K562 (cell line): ENCODE measurements around the gene TASP1. TPM values are rescaled to one million over a fixed set of nuclear protein-coding genes. Genes with fewer than 3 reads are reported as not detected.

ENCODE experiments used
- ATAC-seq: fragments of 200-7000 bp; cut with Tn5 transposase; 3 replicates; pipeline ENCODE4 v1.9.1; 2020; ENCODE audit warnings: moderate library complexity
- BruUV-seq: library from RNA; stranded (reverse); fragments of 400-500 nt; replicated peaks from 2 replicates; lab custom pipeline; 2021; lab: Mats Ljungman, UMichigan
- CTCF ChIA-PET: fragments of 300-600 bp; formaldehyde crosslinking; extraction: SDS; loops from one replicate; lab custom pipeline; 2021; ENCODE audit warnings: low intra/inter-chr PET ratio; lab: Yijun Ruan, JAX
- POLR2A ChIA-PET: fragments of 300-600, 350-650 bp; sonication (Branson Sonifier 250); formaldehyde crosslinking; extraction: SDS; loops from one replicate; lab custom pipeline; 2021; ENCODE audit warnings: antibody characterized with exemption, inconsistent platforms; lab: Yijun Ruan, JAX
- DNase-seq, 4 experiments: peaks; one replicate each; pipeline versions ENCODE4 v3.0.0 to v3.0.0-alpha.2; 2011 to 2018; ENCODE audit warnings: low spot score in 3 of 4, mixed read lengths in 3 of 4; ENCODE audit errors: extremely low read depth in 1 of 4
- FAIRE-seq: peaks from 2 replicates; lab custom pipeline; 2011; peaks lifted over from hg19 to GRCh38; lab: Jason Lieb, UNC
- H2AFZ ChIP-seq: 2 replicates; pipeline ENCODE4 v1.6.0; 2011; ENCODE audit warnings: low read depth, low read length, control low read depth, inconsistent platforms
- H3K27ac ChIP-seq: fragments of 200-600 bp; 3 replicates; pipeline ENCODE4 v1.8.0; 2011; ENCODE audit warnings: low read depth, mild to moderate bottlenecking, control low read depth, inconsistent platforms, low read length, moderate library complexity, mixed read lengths; ENCODE audit errors: extremely low read depth
- H3K27me3 ChIP-seq, 2 experiments: fragments of 300-600 bp in 1 of 2; 2 replicates in 1 of 2; 3 replicates in 1 of 2; pipeline versions ENCODE4 v1.6.0 to v1.8.0; 2011; ENCODE audit warnings: inconsistent platforms in 2 of 2, low read length in 2 of 2, mild to moderate bottlenecking in 1 of 2, mixed read lengths in 1 of 2, moderate library complexity in 1 of 2; ENCODE audit not compliant: control insufficient read depth in 2 of 2, insufficient read depth in 2 of 2
- H3K36me3 ChIP-seq: fragments of 300-600 bp; 3 replicates; pipeline ENCODE4 v1.8.0; 2011; ENCODE audit warnings: mild to moderate bottlenecking, low read length, inconsistent platforms; ENCODE audit not compliant: control insufficient read depth, insufficient read depth
- H3K4me1 ChIP-seq, 2 experiments: fragments of 200-600 bp in 1 of 2; replicated peaks in 1 of 2; 2 replicates in 1 of 2; 3 replicates in 1 of 2; pipeline versions ENCODE4 v1.5.1 to v1.8.0; 2011; ENCODE audit warnings: inconsistent platforms in 2 of 2, low read length in 2 of 2, mild to moderate bottlenecking in 1 of 2, mixed read lengths in 1 of 2, moderate library complexity in 1 of 2; ENCODE audit not compliant: control insufficient read depth in 2 of 2, insufficient read depth in 2 of 2
- H3K4me2 ChIP-seq: 2 replicates; pipeline ENCODE4 v1.6.1; 2011; ENCODE audit warnings: low read length, control low read depth, inconsistent platforms, mixed read lengths; ENCODE audit not compliant: insufficient read depth
- H3K4me3 ChIP-seq: fragments of 200-600 bp; sonication (generic), shearing (Covaris generic); 2 replicates; pipeline ENCODE4 v1.5.1; 2016; ENCODE audit warnings: control low read depth, inconsistent platforms
- H3K79me2 ChIP-seq: fragments of 200-600 bp; 3 replicates; pipeline ENCODE4 v1.8.0; 2011; ENCODE audit warnings: low read length, inconsistent platforms; ENCODE audit not compliant: control insufficient read depth, insufficient read depth
- H3K9ac ChIP-seq, 2 experiments: 2 replicates each; pipeline versions ENCODE4 v1.6.0 to v1.6.1; 2011; ENCODE audit warnings: low read depth in 2 of 2, low read length in 2 of 2, control low read depth in 1 of 2, inconsistent platforms in 1 of 2, mild to moderate bottlenecking in 1 of 2, mixed read lengths in 1 of 2; ENCODE audit not compliant: insufficient read depth in 1 of 2
- H3K9me1 ChIP-seq: one replicate; pipeline ENCODE4 v1.6.0; 2011; ENCODE audit warnings: inconsistent platforms, mild to moderate bottlenecking, low read length, moderate library complexity; ENCODE audit not compliant: control insufficient read depth, insufficient read depth
- H3K9me3 ChIP-seq: replicated peaks from 2 replicates; pipeline ENCODE4 v1.5.1; 2011; ENCODE audit warnings: low read depth, low read length, inconsistent platforms; ENCODE audit not compliant: control insufficient read depth, insufficient read depth
- H4K20me1 ChIP-seq: replicated peaks from 2 replicates; pipeline ENCODE4 v1.6.1; 2011; ENCODE audit warnings: low read length, inconsistent platforms, mixed read lengths; ENCODE audit not compliant: control insufficient read depth, insufficient read depth
- CREM ChIP-seq: IDR thresholded peaks from 2 replicates; pipeline ENCODE4 v1.6.1; 2014; ENCODE audit warnings: antibody characterized with exemption, low read depth
- HNRNPK ChIP-seq: fragments of 200-400 bp; formaldehyde crosslinking; IDR thresholded peaks from one replicate; pipeline ENCODE4 v1.6.1; 2018; ENCODE audit warnings: mild to moderate bottlenecking, low read depth, low read length; ENCODE audit not compliant: poor library complexity, severe bottlenecking
- MTA2 ChIP-seq: fragments of 450-650 bp; IDR thresholded peaks from 2 replicates; pipeline ENCODE4 v1.6.1; 2016; ENCODE audit warnings: low read depth
- ZNF224 ChIP-seq: sonication (generic); formaldehyde crosslinking; IDR thresholded peaks from 2 replicates; pipeline ENCODE4 v1.8.0; 2022; ENCODE audit warnings: mild to moderate bottlenecking, missing genetic modification reagents
- ZNF449 ChIP-seq: fragments of 250-450 bp; sonication (Bioruptor Pico); IDR thresholded peaks from 2 replicates; pipeline ENCODE4 v1.8.0; 2022; ENCODE audit warnings: moderate library complexity, mild to moderate bottlenecking, inconsistent platforms
- ZNF586 ChIP-seq: fragments of 450-650 bp; formaldehyde crosslinking; conservative IDR thresholded peaks from 2 replicates; pipeline ENCODE4 v1.4.0; 2020; ENCODE audit warnings: mild to moderate bottlenecking, moderate library complexity
- WGBS: fragments of 100-300 bp; shearing (Covaris generic); methylation state at CpG from one replicate; pipeline ENCODE4 v1.1.6; 2016; ENCODE audit warnings: low coverage, mixed read lengths; ENCODE audit not compliant: insufficient coverage; ENCODE audit errors: missing lambda C conversion rate; 5-methylcytosine and 5-hydroxymethylcytosine counted together
- in situ Hi-C: fragments of 300-500 bp; cut with MboI; formaldehyde crosslinking; loops from 4 replicates; pipeline ENCODE4 v1.15.0; 2018; ENCODE audit warnings: inconsistent platforms, mixed read lengths
- intact Hi-C: fragments of 100-400 bp; cut with micrococcal nuclease; formaldehyde crosslinking; loops from 2 replicates; pipeline ENCODE4 v1.14.2; 2022
- polyA plus RNA-seq, 8 experiments: library from polyadenylated mRNA; depleted of rRNA in 4 of 8; stranded (reverse) in 5 of 8; unstranded in 3 of 8; fragments of >200 nt; fragmentation: Nextera tagmentation in 2 of 8; fragmentation: Illumina TruSeq in 1 of 8; extraction: Ambion mirVana in 2 of 8; extraction: Trizol in 1 of 8; gene quantifications; 2 replicates each; pipeline versions ENCODE4 v1.2.1 to v1.2.3, GENCODE V29; 2011 to 2014; ENCODE audit warnings: inconsistent platforms in 1 of 8, missing spikeins in 1 of 8
- total RNA-seq, 7 experiments: library from RNA; depleted of rRNA in 6 of 7; stranded (reverse); fragments of >200 nt in 6 of 7; fragmentation: Illumina TruSeq in 2 of 7; extraction: Trizol in 2 of 7; gene quantifications; 2 replicates each; pipeline versions ENCODE4 v1.2.1 to v1.2.3, GENCODE V29; 2011 to 2021; ENCODE audit warnings: low replicate concordance in 1 of 7
- TF ChIP-seq, protein P1 (sequence below): sonication (generic); formaldehyde crosslinking; IDR thresholded peaks from 2 replicates; pipeline ENCODE4 v1.8.0; 2023; ENCODE audit warnings: missing genetic modification reagents, mild to moderate bottlenecking, borderline replicate concordance

TASP1 gene
- total and polyA plus RNA-seq, 9 of the 15 experiments (the other 6 are each of a cell fraction or from before 2014, with no cell fraction given): 3.7 to 10.6 (median 6.4) TPM

- H3K79me2 ChIP-seq: no peaks in the 10 kb centered on the region
- H3K9ac ChIP-seq: no peak overlapping the region
- H4K20me1 ChIP-seq: no peaks in the 10 kb centered on the region
- in situ Hi-C loops (no loop called here), intact Hi-C loops (no loop called here)
- 0 out of 3 replicates have a peak, but pooled peaks cover 6% of the 10 kb centered on the region for H3K36me3 ChIP-seq
- H3K9me1 ChIP-seq: no peaks in the 10 kb centered on the region
- H3K4me1 ChIP-seq: no peaks in the 10 kb centered on the region
- no peak overlapping the region for H3K27ac ChIP-seq
- H3K9me3 ChIP-seq: no peaks in the 10 kb centered on the region
- DNase-seq: no peak
- CTCF ChIA-PET: no interaction called here
- H3K27me3 ChIP-seq: no peaks in the 10 kb centered on the region
- POLR2A ChIA-PET: no interaction called here
- no peak overlapping the region for H3K4me3 ChIP-seq
- BruUV-seq: no TSS peak
- no peak for TF ChIP-seq CREM
- TF ChIP-seq, protein P1, sequence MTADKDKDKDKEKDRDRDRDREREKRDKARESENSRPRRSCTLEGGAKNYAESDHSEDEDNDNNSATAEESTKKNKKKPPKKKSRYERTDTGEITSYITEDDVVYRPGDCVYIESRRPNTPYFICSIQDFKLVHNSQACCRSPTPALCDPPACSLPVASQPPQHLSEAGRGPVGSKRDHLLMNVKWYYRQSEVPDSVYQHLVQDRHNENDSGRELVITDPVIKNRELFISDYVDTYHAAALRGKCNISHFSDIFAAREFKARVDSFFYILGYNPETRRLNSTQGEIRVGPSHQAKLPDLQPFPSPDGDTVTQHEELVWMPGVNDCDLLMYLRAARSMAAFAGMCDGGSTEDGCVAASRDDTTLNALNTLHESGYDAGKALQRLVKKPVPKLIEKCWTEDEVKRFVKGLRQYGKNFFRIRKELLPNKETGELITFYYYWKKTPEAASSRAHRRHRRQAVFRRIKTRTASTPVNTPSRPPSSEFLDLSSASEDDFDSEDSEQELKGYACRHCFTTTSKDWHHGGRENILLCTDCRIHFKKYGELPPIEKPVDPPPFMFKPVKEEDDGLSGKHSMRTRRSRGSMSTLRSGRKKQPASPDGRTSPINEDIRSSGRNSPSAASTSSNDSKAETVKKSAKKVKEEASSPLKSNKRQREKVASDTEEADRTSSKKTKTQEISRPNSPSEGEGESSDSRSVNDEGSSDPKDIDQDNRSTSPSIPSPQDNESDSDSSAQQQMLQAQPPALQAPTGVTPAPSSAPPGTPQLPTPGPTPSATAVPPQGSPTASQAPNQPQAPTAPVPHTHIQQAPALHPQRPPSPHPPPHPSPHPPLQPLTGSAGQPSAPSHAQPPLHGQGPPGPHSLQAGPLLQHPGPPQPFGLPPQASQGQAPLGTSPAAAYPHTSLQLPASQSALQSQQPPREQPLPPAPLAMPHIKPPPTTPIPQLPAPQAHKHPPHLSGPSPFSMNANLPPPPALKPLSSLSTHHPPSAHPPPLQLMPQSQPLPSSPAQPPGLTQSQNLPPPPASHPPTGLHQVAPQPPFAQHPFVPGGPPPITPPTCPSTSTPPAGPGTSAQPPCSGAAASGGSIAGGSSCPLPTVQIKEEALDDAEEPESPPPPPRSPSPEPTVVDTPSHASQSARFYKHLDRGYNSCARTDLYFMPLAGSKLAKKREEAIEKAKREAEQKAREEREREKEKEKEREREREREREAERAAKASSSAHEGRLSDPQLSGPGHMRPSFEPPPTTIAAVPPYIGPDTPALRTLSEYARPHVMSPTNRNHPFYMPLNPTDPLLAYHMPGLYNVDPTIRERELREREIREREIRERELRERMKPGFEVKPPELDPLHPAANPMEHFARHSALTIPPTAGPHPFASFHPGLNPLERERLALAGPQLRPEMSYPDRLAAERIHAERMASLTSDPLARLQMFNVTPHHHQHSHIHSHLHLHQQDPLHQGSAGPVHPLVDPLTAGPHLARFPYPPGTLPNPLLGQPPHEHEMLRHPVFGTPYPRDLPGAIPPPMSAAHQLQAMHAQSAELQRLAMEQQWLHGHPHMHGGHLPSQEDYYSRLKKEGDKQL (CRISPR knock-in tag): no peak
- no peak for TF ChIP-seq ZNF586 (CRISPR knock-in tag)
- no peak for TF ChIP-seq MTA2
- TF ChIP-seq HNRNPK: no peak
- TF ChIP-seq ZNF224 (CRISPR knock-in tag): no peak
- no peak for TF ChIP-seq ZNF449
- 67% methylated on average over 1 of the region's 1 CpG for WGBS
- no peak overlapping the region for H2AFZ ChIP-seq
- H3K4me2 ChIP-seq: no peak overlapping the region
- FAIRE-seq: no peak
- ATAC-seq: no peak
Observed at GRCh38 chr20:13432126-13432525, 206.6 kb downstream of the TASP1 start.
